ENCODE results near the gene TFCP2.

DNA sequence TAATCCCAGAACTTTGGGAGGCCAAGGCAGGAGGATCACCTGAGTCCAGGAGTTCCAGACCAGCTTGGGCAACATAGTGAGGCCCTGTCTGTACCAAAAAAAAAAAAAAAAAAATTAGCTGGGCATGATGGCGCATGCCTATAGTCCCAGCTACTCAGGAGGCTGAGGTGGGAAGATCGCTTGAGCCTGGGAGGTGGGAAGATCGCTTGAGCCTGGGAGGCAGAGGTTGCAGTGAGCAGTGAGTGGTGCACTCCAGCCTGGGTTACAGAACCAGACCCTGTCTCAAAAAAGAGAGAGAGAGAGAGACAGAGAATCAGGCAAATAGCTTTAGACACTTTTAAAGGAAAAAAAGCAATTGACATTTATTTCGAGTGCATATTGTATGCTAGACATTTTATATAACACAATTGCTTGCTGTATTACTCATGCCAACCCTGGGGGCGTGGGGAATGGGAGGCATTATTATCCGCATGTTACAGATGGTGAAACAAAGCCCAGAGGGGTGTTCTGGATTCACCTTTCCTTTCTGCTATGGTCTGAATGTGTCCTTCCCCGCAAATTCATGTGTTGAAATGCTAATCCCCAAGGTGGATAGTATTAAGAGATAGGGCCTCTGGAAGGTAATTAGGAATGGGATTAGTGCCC is 35.2 kb upstream of the TFCP2 start:
- TF ChIP-seq, protein P1, sequence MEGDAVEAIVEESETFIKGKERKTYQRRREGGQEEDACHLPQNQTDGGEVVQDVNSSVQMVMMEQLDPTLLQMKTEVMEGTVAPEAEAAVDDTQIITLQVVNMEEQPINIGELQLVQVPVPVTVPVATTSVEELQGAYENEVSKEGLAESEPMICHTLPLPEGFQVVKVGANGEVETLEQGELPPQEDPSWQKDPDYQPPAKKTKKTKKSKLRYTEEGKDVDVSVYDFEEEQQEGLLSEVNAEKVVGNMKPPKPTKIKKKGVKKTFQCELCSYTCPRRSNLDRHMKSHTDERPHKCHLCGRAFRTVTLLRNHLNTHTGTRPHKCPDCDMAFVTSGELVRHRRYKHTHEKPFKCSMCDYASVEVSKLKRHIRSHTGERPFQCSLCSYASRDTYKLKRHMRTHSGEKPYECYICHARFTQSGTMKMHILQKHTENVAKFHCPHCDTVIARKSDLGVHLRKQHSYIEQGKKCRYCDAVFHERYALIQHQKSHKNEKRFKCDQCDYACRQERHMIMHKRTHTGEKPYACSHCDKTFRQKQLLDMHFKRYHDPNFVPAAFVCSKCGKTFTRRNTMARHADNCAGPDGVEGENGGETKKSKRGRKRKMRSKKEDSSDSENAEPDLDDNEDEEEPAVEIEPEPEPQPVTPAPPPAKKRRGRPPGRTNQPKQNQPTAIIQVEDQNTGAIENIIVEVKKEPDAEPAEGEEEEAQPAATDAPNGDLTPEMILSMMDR (IDR thresholded peaks at IDR 0.05) = no peak
- TF ChIP-seq TCF7L2 (IDR thresholded peaks at IDR 0.05; ENCODE audit: low read depth, low read length) (no peak), POLR2AphosphoS5 (IDR thresholded peaks at IDR 0.05; ENCODE audit: low read depth, low read length) (no peak), SIN3A (IDR thresholded peaks at IDR 0.05; ENCODE audit: borderline replicate concordance, insufficient read depth, low read depth, low read length) (no peak)
- TF ChIP-seq, protein P2, sequence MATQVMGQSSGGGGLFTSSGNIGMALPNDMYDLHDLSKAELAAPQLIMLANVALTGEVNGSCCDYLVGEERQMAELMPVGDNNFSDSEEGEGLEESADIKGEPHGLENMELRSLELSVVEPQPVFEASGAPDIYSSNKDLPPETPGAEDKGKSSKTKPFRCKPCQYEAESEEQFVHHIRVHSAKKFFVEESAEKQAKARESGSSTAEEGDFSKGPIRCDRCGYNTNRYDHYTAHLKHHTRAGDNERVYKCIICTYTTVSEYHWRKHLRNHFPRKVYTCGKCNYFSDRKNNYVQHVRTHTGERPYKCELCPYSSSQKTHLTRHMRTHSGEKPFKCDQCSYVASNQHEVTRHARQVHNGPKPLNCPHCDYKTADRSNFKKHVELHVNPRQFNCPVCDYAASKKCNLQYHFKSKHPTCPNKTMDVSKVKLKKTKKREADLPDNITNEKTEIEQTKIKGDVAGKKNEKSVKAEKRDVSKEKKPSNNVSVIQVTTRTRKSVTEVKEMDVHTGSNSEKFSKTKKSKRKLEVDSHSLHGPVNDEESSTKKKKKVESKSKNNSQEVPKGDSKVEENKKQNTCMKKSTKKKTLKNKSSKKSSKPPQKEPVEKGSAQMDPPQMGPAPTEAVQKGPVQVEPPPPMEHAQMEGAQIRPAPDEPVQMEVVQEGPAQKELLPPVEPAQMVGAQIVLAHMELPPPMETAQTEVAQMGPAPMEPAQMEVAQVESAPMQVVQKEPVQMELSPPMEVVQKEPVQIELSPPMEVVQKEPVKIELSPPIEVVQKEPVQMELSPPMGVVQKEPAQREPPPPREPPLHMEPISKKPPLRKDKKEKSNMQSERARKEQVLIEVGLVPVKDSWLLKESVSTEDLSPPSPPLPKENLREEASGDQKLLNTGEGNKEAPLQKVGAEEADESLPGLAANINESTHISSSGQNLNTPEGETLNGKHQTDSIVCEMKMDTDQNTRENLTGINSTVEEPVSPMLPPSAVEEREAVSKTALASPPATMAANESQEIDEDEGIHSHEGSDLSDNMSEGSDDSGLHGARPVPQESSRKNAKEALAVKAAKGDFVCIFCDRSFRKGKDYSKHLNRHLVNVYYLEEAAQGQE (IDR thresholded peaks at IDR 0.05; ENCODE audit: insufficient read depth in 1 of 2, low read depth in 2 of 2, low read length in 1 of 2) = no peak

Measured in Panc1 (cell line).